WI38 (cell line): ENCODE data around the gene RBPJ.

Source experiments
- H3K4me3 ChIP-seq: 2 replicates; pipeline ENCODE4 v1.5.1; 2011; ENCODE audit warnings: low read depth, mild to moderate bottlenecking, control low read depth, low read length
- CTCF ChIP-seq: IDR thresholded peaks from 2 replicates; pipeline ENCODE4 v1.5.1; 2012; ENCODE audit warnings: low read depth, mild to moderate bottlenecking, control low read depth, low read length

The RBPJ gene

DNA sequence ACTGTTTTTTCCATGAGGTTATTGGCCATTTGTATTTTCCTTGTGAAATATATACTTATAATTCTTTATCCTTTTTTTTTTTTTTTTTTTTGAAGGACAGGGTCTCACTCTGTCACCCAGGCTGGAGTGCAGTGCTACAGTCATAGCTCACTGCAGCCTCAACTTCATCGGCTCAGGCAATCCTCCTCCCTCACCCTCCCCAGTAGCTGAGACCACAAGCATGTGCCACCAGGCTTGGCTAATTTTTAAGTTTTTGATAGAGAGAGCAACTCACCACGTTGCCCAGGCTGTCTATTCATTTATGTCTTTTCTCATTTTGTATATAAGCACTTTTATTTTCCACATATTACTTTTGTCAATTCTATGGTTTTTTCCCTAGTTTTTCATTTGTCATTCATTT lies 16.8 kb downstream of the RBPJ start:
- no peak for TF ChIP-seq CTCF
- H3K4me3 ChIP-seq: no peak overlapping the region

GRCh38 chr4:26342328-26343037 lies 21.7 kb downstream of the RBPJ start:
- no peak for TF ChIP-seq CTCF
- no peak overlapping the region for H3K4me3 ChIP-seq

GRCh38 chr4:26343038-26343398 lies 22.2 kb downstream of the RBPJ start:
- H3K4me3 ChIP-seq: no peak overlapping the region
- no peak for TF ChIP-seq CTCF

GRCh38 chr4:26344901-26345564 lies 24.2 kb downstream of the RBPJ start:
- no peak for TF ChIP-seq CTCF
- H3K4me3 ChIP-seq: no peak overlapping the region

DNA sequence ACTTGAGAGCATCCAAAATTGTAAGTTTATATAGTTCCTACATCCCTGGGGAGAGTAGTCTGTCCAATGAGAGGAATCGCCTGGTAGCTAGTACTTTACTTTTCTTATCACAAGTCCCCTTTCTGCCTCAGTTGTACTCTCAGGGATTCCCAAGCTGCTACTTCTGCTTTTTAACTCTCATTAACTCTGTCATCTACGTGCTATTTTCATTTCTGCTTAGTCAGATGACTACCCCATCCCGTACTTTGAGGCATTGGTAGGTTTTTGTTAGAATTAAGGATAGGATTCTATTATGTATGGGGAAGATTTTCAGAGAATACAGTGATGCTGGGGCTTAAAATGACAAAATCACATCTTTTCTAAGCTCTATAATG lies 24.7 kb downstream of the RBPJ start:
- H3K4me3 ChIP-seq: no peak overlapping the region
- no peak for TF ChIP-seq CTCF

DNA sequence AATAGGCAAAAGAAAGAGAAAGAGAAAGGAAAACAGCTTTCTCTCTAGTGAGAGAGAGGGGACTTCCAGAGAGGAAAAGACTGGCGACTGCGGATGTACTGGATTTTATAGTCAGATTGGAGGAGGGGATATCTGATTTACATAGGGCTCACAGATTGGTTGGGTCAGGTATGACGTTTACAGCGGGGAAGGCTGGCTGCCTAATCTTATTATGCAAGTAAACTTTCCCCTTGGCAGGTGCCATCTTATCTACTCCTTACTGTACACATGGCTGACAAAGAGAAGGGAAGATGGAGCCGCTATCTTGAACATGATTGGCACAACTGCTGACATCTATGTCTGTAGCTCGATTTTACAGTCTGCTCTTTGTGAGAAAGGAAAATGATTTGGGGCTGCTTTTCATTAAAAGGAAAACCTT lies 25.4 kb downstream of the RBPJ start:
- TF ChIP-seq CTCF: no peak
- H3K4me3 ChIP-seq: no peak overlapping the region

DNA sequence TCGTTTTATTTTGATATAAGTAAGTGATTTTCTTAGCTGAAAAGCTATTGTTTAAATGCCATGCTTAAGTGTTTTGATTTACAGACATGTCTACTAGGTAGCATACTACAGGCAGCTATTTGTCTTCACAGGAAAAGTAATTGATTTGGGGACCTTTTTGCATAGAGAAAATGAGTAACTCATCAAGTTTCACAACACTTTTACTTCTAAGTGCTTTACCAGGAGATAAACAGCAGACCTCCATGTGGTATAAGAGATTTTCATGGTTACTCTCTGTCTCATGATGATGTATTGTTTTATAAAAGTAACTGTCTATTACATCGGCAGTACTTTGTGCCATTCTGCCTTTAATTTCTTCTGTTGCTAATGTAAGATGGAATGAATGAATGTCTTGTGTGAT lies 28.7 kb downstream of the RBPJ start:
- no peak overlapping the region for H3K4me3 ChIP-seq
- TF ChIP-seq CTCF: no peak
